ENCODE data around the gene NPSR1. TPM values are rescaled to one million over a fixed set of nuclear protein-coding genes. Genes with fewer than 3 reads are reported as not detected.

The NPSR1 gene
- total RNA-seq, 1 donor = not detected

DNA sequence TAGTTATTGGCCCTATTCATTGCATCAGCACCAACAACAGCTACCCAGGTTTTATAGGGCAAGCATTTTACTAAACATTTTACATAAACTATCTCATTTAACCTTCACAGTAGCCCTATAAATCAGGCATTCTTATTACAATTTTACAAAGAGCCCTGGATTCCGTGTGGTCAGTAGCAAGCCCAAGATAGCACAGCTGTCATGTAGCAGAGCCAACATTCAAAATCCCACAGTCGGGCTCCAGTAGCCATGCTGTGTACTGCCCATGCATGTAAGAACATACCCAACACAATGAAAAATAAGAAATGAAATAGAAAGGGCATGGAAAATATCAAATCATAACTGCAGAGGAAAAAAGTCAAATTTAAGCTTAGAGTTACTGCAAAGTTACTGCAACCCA, 102.3 kb downstream of the NPSR1 start:
- H3K4me3 ChIP-seq (ENCODE audit: low read depth, low read length) = no peak overlapping the region
- no peak for DNase-seq (ENCODE audit: low read depth)
- TF ChIP-seq, protein P1, sequence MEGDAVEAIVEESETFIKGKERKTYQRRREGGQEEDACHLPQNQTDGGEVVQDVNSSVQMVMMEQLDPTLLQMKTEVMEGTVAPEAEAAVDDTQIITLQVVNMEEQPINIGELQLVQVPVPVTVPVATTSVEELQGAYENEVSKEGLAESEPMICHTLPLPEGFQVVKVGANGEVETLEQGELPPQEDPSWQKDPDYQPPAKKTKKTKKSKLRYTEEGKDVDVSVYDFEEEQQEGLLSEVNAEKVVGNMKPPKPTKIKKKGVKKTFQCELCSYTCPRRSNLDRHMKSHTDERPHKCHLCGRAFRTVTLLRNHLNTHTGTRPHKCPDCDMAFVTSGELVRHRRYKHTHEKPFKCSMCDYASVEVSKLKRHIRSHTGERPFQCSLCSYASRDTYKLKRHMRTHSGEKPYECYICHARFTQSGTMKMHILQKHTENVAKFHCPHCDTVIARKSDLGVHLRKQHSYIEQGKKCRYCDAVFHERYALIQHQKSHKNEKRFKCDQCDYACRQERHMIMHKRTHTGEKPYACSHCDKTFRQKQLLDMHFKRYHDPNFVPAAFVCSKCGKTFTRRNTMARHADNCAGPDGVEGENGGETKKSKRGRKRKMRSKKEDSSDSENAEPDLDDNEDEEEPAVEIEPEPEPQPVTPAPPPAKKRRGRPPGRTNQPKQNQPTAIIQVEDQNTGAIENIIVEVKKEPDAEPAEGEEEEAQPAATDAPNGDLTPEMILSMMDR (IDR thresholded peaks at IDR 0.05; ENCODE audit: insufficient read depth, low read depth, low read length) = no peak

DNA sequence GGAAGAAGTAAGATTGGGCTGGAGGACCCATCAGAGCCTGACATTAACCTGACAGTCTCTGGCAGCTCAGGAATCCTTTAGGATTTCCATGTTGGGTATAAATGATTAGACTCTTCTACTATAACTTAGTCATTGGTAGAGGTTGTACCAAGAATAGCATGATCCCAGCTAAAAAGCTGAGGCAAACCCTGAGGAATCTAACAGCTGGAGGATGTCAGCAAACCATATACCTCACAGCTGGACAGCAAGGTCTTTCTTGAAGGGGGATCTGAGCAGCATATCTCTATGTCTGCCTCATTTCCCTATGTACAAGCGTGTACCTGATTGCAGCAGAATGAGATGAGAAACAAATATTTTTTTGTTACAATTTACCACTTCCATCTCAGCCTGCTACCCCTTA, 103.2 kb downstream of the NPSR1 start:
- H3K4me3 ChIP-seq (ENCODE audit: low read depth, low read length) = no peak overlapping the region
- no peak for DNase-seq (ENCODE audit: low read depth)
- TF ChIP-seq, protein P1 (IDR thresholded peaks at IDR 0.05; ENCODE audit: insufficient read depth, low read depth, low read length) = no peak

DNA sequence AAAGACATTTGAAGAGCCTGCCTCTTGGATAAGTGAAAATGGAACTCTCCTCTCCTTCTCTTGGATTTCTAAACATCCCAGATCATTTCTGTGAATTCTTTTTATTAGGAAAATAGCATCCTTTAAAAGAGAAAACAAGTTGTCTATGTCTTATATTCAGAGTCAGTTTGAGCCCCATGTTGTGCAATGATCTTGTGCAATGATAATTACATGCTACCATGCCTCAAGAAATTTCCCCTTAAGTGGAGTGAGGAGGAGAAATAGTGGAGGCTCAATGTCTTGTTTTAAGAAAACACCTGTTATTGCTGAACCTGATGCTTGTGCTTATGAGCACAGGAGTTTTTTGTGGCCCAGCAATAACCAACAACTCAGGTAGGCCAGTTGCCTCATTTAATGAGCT, 103.6 kb downstream of the NPSR1 start:
- no peak for DNase-seq (ENCODE audit: low read depth)
- no peak overlapping the region for H3K4me3 ChIP-seq (ENCODE audit: low read depth, low read length)
- TF ChIP-seq, protein P1 (IDR thresholded peaks at IDR 0.05; ENCODE audit: insufficient read depth, low read depth, low read length) = no peak

DNA sequence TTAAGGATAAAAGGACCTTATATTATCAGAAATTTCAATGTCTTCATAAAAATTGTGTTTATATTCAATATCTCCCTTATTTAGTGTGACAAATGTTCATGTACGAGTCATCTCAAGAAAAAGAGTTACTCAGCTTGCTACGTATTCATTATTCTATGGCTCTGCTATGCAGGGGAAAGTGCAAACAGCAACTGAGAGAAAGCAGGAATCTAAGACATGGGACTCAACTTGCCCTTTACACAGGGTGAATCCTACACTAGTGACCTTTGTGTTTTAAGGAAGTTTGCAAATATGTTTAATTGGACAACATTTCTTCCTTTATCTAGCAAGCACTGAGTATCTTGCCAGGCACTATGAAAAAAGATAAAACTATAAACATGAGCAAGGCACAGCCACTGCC, 104.7 kb downstream of the NPSR1 start:
- DNase-seq (ENCODE audit: low read depth) = no peak
- no peak overlapping the region for H3K4me3 ChIP-seq (ENCODE audit: low read depth, low read length)
- TF ChIP-seq, protein P1 (IDR thresholded peaks at IDR 0.05; ENCODE audit: insufficient read depth, low read depth, low read length) = no peak

DNA sequence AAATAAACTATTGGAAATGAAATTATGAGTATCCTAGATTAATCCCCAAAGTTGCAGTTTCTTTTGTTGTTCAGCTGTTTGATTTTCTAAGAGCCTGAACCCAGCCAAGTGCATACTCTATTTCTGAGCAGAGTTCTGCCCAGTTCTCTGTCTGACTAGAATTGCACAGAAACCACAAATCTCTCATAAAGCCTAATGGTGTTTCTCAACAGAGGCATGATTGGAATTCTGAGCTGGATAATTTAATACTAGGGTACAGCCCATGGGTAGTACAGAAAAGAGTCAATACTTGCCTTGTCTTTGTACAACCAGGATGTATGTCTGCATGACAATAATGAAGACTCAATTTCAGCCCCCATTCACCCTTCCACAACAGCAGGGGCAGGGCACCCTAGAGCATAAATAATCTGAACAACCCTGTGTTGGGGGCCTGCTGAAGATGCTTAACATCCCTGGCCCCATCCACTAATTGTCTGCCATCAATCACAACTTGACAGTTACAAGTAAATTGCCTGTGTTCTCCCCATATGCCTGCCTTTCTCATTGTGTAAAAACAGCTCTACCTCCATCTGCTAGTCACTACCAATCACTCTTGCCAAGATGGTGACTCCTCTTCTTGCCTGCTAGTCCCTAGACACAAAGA, 114.4 kb downstream of the NPSR1 start:
- DNase-seq (ENCODE audit: low read depth) = no peak
- no peak overlapping the region for H3K4me3 ChIP-seq (ENCODE audit: low read depth, low read length)
- TF ChIP-seq, protein P1 (IDR thresholded peaks at IDR 0.05; ENCODE audit: insufficient read depth, low read depth, low read length) = no peak

DNA sequence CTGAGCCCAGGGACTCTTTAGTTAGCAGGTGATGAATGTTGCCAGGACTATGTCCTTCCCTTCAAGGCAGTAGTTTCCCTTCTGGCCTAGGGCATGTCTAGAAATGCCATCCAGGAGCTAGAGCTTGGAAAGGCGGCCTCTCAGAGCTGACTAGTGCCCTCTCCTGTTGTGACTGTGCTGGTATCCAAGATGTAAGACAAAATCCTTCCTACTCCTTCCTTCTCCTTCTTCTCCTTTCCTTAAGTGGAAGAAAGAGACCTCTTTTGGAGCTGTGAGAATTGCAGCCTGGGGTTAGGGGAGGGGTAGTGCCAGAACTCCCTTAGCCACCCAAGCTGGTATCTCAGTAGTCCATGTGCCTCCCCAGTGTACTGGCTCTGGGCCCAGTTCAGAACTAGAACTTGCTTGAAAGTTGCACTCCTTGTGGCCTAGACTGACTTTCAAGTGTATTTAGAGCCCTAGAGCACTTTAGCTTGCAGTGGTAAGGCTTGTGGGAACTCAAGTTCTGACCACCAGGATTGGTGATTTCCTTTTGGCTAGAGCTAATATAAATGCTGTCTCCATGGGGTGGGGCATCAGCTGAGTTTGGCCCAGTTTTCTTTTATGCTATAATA, 118.8 kb downstream of the NPSR1 start:
- H3K4me3 ChIP-seq (ENCODE audit: low read depth, low read length) = no peak overlapping the region
- TF ChIP-seq, protein P1 (IDR thresholded peaks at IDR 0.05; ENCODE audit: insufficient read depth, low read depth, low read length) = no peak
- DNase-seq (ENCODE audit: low read depth) = no peak
